Liver (tissue), 3 donors: ENCODE results near the gene VSNL1.

Experiments used
- CTCF ChIP-seq: fragments of 150-350 bp; IDR thresholded peaks from 2 replicates; pipeline ENCODE4 v1.5.1; 2017; ENCODE audit warnings: improper control_type of control experiment, low read depth, low read length; ENCODE audit not compliant: missing input control
- EGR1 ChIP-seq, 2 donors: IDR thresholded peaks; 2 replicates each; pipeline ENCODE4 v1.6.1; 2016 to 2018; ENCODE audit warnings: antibody characterized with exemption in 2 of 2, low read depth in 2 of 2
- GABPA ChIP-seq, 2 donors: IDR thresholded peaks in 1 of 2; conservative IDR thresholded peaks in 1 of 2; 2 replicates each; pipeline ENCODE4 v1.6.1; 2016; ENCODE audit warnings: antibody characterized with exemption in 2 of 2, mild to moderate bottlenecking in 1 of 2, moderate library complexity in 1 of 2
- JUND ChIP-seq, 2 donors: IDR thresholded peaks; 2 replicates each; pipeline ENCODE4 v1.6.1; 2016; ENCODE audit warnings: antibody characterized with exemption in 2 of 2
- MAX ChIP-seq: IDR thresholded peaks from 2 replicates; pipeline ENCODE4 v1.6.1; 2016; ENCODE audit warnings: antibody characterized with exemption
- RAD21 ChIP-seq, 2 donors: IDR thresholded peaks; 2 replicates each; pipeline ENCODE4 v1.6.1; 2016; ENCODE audit warnings: antibody characterized with exemption in 2 of 2, mild to moderate bottlenecking in 2 of 2
- RXRA ChIP-seq, 2 donors: IDR thresholded peaks; 2 replicates each; pipeline ENCODE4 v1.6.1; 2017 to 2018; ENCODE audit warnings: antibody characterized with exemption in 2 of 2, mild to moderate bottlenecking in 1 of 2
- TAF1 ChIP-seq: conservative IDR thresholded peaks from 2 replicates; pipeline ENCODE4 v1.6.1; 2016; ENCODE audit warnings: antibody characterized with exemption, mild to moderate bottlenecking
- YY1 ChIP-seq: IDR thresholded peaks from 2 replicates; pipeline ENCODE4 v1.6.1; 2016; ENCODE audit warnings: antibody characterized with exemption, mild to moderate bottlenecking
- TF ChIP-seq, protein P1 (sequence below): IDR thresholded peaks from 2 replicates; pipeline ENCODE4 v1.6.1; 2016; ENCODE audit warnings: antibody characterized with exemption, mild to moderate bottlenecking
- donor health status: healthy.
- donor health status: healthy.

DNA sequence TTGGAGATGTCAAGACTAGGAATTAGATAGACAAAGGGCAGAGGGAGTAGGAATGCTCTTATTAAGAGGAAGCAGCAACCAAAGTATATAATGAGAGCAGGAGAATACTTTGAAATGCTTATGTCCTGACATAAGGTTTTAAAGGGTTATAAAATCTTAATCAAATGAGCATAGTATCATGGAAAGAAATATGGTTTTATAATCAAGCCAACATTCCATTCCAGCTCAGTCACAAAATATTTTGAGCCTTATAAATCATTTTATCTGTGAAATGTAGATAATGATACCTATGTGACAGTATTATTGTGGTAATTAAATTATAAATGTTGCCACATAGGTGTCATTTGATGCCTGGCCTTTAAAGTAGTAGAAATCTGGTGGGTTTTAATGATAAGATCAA, 17.6 kb downstream of the VSNL1 start:
- TF ChIP-seq CTCF (no peak), GABPA (IDR thresholded peaks at IDR 0.05 in 1 of 2, conservative IDR thresholded peaks at IDR 0.05 in 1 of 2) (no peak), TAF1 (no peak), JUND (IDR thresholded peaks at IDR 0.05) (no peak), YY1 (no peak), MAX (no peak), RAD21 (IDR thresholded peaks at IDR 0.05) (no peak), EGR1 (IDR thresholded peaks at IDR 0.05; ENCODE audit: low read depth in 2 of 2) (no peak), RXRA (IDR thresholded peaks at IDR 0.05) (no peak)
- TF ChIP-seq, protein P1, sequence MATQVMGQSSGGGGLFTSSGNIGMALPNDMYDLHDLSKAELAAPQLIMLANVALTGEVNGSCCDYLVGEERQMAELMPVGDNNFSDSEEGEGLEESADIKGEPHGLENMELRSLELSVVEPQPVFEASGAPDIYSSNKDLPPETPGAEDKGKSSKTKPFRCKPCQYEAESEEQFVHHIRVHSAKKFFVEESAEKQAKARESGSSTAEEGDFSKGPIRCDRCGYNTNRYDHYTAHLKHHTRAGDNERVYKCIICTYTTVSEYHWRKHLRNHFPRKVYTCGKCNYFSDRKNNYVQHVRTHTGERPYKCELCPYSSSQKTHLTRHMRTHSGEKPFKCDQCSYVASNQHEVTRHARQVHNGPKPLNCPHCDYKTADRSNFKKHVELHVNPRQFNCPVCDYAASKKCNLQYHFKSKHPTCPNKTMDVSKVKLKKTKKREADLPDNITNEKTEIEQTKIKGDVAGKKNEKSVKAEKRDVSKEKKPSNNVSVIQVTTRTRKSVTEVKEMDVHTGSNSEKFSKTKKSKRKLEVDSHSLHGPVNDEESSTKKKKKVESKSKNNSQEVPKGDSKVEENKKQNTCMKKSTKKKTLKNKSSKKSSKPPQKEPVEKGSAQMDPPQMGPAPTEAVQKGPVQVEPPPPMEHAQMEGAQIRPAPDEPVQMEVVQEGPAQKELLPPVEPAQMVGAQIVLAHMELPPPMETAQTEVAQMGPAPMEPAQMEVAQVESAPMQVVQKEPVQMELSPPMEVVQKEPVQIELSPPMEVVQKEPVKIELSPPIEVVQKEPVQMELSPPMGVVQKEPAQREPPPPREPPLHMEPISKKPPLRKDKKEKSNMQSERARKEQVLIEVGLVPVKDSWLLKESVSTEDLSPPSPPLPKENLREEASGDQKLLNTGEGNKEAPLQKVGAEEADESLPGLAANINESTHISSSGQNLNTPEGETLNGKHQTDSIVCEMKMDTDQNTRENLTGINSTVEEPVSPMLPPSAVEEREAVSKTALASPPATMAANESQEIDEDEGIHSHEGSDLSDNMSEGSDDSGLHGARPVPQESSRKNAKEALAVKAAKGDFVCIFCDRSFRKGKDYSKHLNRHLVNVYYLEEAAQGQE = no peak
